MM.1S (cell line): Measurements from ENCODE around the gene BMAL1.

Experiments used
- DNase-seq: peaks from one replicate; pipeline ENCODE4 v3.0.0-alpha.2; 2015
- H2AFZ ChIP-seq: fragments of 300-600 bp; sonication (generic); 2 replicates; pipeline ENCODE4 v1.6.0; 2016; ENCODE audit warnings: antibody characterized with exemption, low read length
- H3F3A ChIP-seq: fragments of 300-600 bp; sonication (generic); 2 replicates; pipeline ENCODE4 v1.6.1; 2016; ENCODE audit warnings: mild to moderate bottlenecking, antibody characterized with exemption, low read length, moderate library complexity, mixed read lengths; ENCODE audit not compliant: insufficient read depth
- H3K27ac ChIP-seq: fragments of 300-600 bp; sonication (generic); 2 replicates; pipeline ENCODE4 v1.5.1; 2016; ENCODE audit warnings: mild to moderate bottlenecking, low read length
- H3K27me3 ChIP-seq: fragments of 300-600 bp; sonication (generic); replicated peaks from 2 replicates; pipeline ENCODE4 v1.6.0; 2016; ENCODE audit warnings: low read length; ENCODE audit not compliant: insufficient read depth
- H3K36me3 ChIP-seq: fragments of 300-600 bp; sonication (generic); replicated peaks from 2 replicates; pipeline ENCODE4 v1.6.1; 2016; ENCODE audit warnings: mild to moderate bottlenecking, low read length, mixed read lengths; ENCODE audit not compliant: insufficient read depth
- H3K4me1 ChIP-seq: fragments of 300-600 bp; sonication (generic); 2 replicates; pipeline ENCODE4 v1.6.1; 2016; ENCODE audit warnings: low read length, mixed read lengths
- H3K4me2 ChIP-seq: fragments of 300-600 bp; sonication (generic); 2 replicates; pipeline ENCODE4 v1.6.0; 2016; ENCODE audit warnings: low read depth, low read length
- H3K4me3 ChIP-seq: fragments of 300-600 bp; sonication (generic); 2 replicates; pipeline ENCODE4 v1.5.1; 2016; ENCODE audit warnings: low read length, mixed read lengths
- H3K79me2 ChIP-seq: fragments of 300-600 bp; sonication (generic); 2 replicates; pipeline ENCODE4 v1.6.1; 2016; ENCODE audit warnings: mixed run types, low read length, mixed read lengths
- H3K9ac ChIP-seq: fragments of 300-600 bp; sonication (generic); 2 replicates; pipeline ENCODE4 v1.6.1; 2016; ENCODE audit warnings: low read length, mixed read lengths
- H3K9me2 ChIP-seq: fragments of 300-600 bp; sonication (generic); replicated peaks from 2 replicates; pipeline ENCODE4 v1.6.1; 2016; ENCODE audit warnings: mild to moderate bottlenecking, low read length, mixed read lengths; ENCODE audit not compliant: insufficient read depth
- H3K9me3 ChIP-seq: fragments of 300-600 bp; sonication (generic); replicated peaks from 2 replicates; pipeline ENCODE4 v1.6.1; 2016; ENCODE audit warnings: mild to moderate bottlenecking, low read length, mixed read lengths; ENCODE audit not compliant: insufficient read depth
- H4K20me1 ChIP-seq: fragments of 300-600 bp; sonication (generic); 2 replicates; pipeline ENCODE4 v1.6.1; 2016; ENCODE audit warnings: mild to moderate bottlenecking, low read length, moderate library complexity, mixed read lengths; ENCODE audit not compliant: insufficient read depth
- CTCF ChIP-seq: fragments of 300-600 bp; sonication (generic); IDR thresholded peaks from 2 replicates; pipeline ENCODE4 v1.5.1; 2016; ENCODE audit warnings: antibody characterized with exemption, low read length, mixed read lengths
- EZH2 ChIP-seq: fragments of 300-600 bp; sonication (generic); optimal IDR thresholded peaks from 2 replicates; pipeline ENCODE3; 2017; ENCODE audit warnings: low read depth, mild to moderate bottlenecking, antibody characterized with exemption, low read length, mixed read lengths
- EZH2phosphoT487 ChIP-seq: fragments of 300-600 bp; sonication (generic); IDR thresholded peaks from 2 replicates; pipeline ENCODE4 v1.6.1; 2018; ENCODE audit warnings: antibody characterized with exemption, low read length

BMAL1 gene

GRCh38 chr11:13229711-13230318, 47.8 kb upstream of the BMAL1 start:
- H3K27me3 ChIP-seq: no peaks in the 10 kb centered on the region
- TF ChIP-seq CTCF (no peak), EZH2phosphoT487 (no peak), EZH2 (no peak)
- no peak overlapping the region for H3K4me2 ChIP-seq
- no peak for DNase-seq
- H3K4me3 ChIP-seq: no peak overlapping the region
- no peaks in the 10 kb centered on the region for H3K79me2 ChIP-seq
- H3F3A ChIP-seq: no peaks in the 10 kb centered on the region
- H3K9ac ChIP-seq: no peak overlapping the region
- H3K9me3 ChIP-seq: no peaks in the 10 kb centered on the region
- no peaks in the 10 kb centered on the region for H3K4me1 ChIP-seq
- H3K36me3 ChIP-seq: no peaks in the 10 kb centered on the region
- H3K27ac ChIP-seq: no peak overlapping the region
- H4K20me1 ChIP-seq: no peaks in the 10 kb centered on the region
- H2AFZ ChIP-seq: no peak overlapping the region
- no peaks in the 10 kb centered on the region for H3K9me2 ChIP-seq

GRCh38 chr11:13233173-13233745, 44.3 kb upstream of the BMAL1 start:
- DNase-seq: no peak
- H3K36me3 ChIP-seq: no peaks in the 10 kb centered on the region
- H3K4me2 ChIP-seq: no peak overlapping the region
- no peak overlapping the region for H3K4me3 ChIP-seq
- H4K20me1 ChIP-seq: no peaks in the 10 kb centered on the region
- no peaks in the 10 kb centered on the region for H3F3A ChIP-seq
- H3K9me3 ChIP-seq: no peaks in the 10 kb centered on the region
- no peak overlapping the region for H3K9ac ChIP-seq
- no peaks in the 10 kb centered on the region for H3K9me2 ChIP-seq
- no peak overlapping the region for H3K27ac ChIP-seq
- H3K4me1 ChIP-seq: no peaks in the 10 kb centered on the region
- H2AFZ ChIP-seq: no peak overlapping the region
- no peak for TF ChIP-seq EZH2phosphoT487
- no peak for TF ChIP-seq EZH2
- no peak for TF ChIP-seq CTCF
- H3K79me2 ChIP-seq: no peaks in the 10 kb centered on the region
- no peaks in the 10 kb centered on the region for H3K27me3 ChIP-seq

- no peaks in the 10 kb centered on the region for H3K4me1 ChIP-seq
- H3K9ac ChIP-seq: no peak overlapping the region
- H3K27me3 ChIP-seq: no peaks in the 10 kb centered on the region
- H3F3A ChIP-seq: no peaks in the 10 kb centered on the region
- no peak overlapping the region for H3K27ac ChIP-seq
- no peak overlapping the region for H3K4me3 ChIP-seq
- no peak for TF ChIP-seq EZH2
- TF ChIP-seq EZH2phosphoT487: no peak
- TF ChIP-seq CTCF: no peak
- DNase-seq: no peak
- H3K79me2 ChIP-seq: no peaks in the 10 kb centered on the region
- H4K20me1 ChIP-seq: no peaks in the 10 kb centered on the region
- no peaks in the 10 kb centered on the region for H3K36me3 ChIP-seq
- H3K9me3 ChIP-seq: no peaks in the 10 kb centered on the region
- H3K9me2 ChIP-seq: no peaks in the 10 kb centered on the region
- no peak overlapping the region for H2AFZ ChIP-seq
- H3K4me2 ChIP-seq: no peak overlapping the region
These were observed 41.7 kb upstream of the BMAL1 start for GRCh38 chr11:13235895-13236294.
